Measurements from ENCODE around the gene LUZP2. TPM values are rescaled to one million over a fixed set of nuclear protein-coding genes. Genes with fewer than 3 reads are reported as not detected.
"Not testable (repeated sequence)": the region's sequence is repeated elsewhere in the genome, so short reads cannot be mapped to it uniquely, and the experiment has no call there.

Gene LUZP2
- total RNA-seq, 1 donor from 2014 or later = 0.33 TPM

GRCh38 chr11:24890426-24890825, 393.6 kb downstream of the LUZP2 start:
- H3K4me3 ChIP-seq (ENCODE audit: low read depth, low read length) = no peak overlapping the region
- DNase-seq (ENCODE audit: low read depth) = no peak
- no peaks in the 10 kb centered on the region for H3K36me3 ChIP-seq (ENCODE audit: control insufficient read depth, insufficient read depth, low read length)
- TF ChIP-seq CTCF (IDR thresholded peaks at IDR 0.05; ENCODE audit: insufficient read depth, low read length, poor library complexity, severe bottlenecking) = no peak
- H3K27me3 ChIP-seq (ENCODE audit: control insufficient read depth, insufficient read depth, low read length) = no peaks in the 10 kb centered on the region

- H3K36me3 ChIP-seq (ENCODE audit: control insufficient read depth, insufficient read depth, low read length); DNase-seq (ENCODE audit: low read depth); H3K4me3 ChIP-seq (ENCODE audit: low read depth, low read length); H3K27me3 ChIP-seq (ENCODE audit: control insufficient read depth, insufficient read depth, low read length): not testable (repeated sequence)
Observed at GRCh38 chr11:24891845-24892492, 395.1 kb downstream of the LUZP2 start.

GRCh38 chr11:24896118-24896835, 399.4 kb downstream of the LUZP2 start:
- no peak for TF ChIP-seq CTCF (IDR thresholded peaks at IDR 0.05; ENCODE audit: insufficient read depth, low read length, poor library complexity, severe bottlenecking)
- Histone ChIP-seq H3K4me3 (ENCODE audit: low read depth, low read length) (no peak overlapping the region), H3K27me3 (ENCODE audit: control insufficient read depth, insufficient read depth, low read length) (no peaks in the 10 kb centered on the region), H3K36me3 (ENCODE audit: control insufficient read depth, insufficient read depth, low read length) (no peaks in the 10 kb centered on the region)
- no peak for DNase-seq (ENCODE audit: low read depth)

- DNase-seq (ENCODE audit: low read depth) = no peak
- no peak for TF ChIP-seq CTCF (IDR thresholded peaks at IDR 0.05; ENCODE audit: insufficient read depth, low read length, poor library complexity, severe bottlenecking)
- Histone ChIP-seq H3K4me3 (ENCODE audit: low read depth, low read length) (no peak overlapping the region), H3K27me3 (ENCODE audit: control insufficient read depth, insufficient read depth, low read length) (no peaks in the 10 kb centered on the region), H3K36me3 (ENCODE audit: control insufficient read depth, insufficient read depth, low read length) (no peaks in the 10 kb centered on the region)
Observed at GRCh38 chr11:24900514-24900913, 403.7 kb downstream of the LUZP2 start.

GRCh38 chr11:24900960-24901549, 404.2 kb downstream of the LUZP2 start:
- Histone ChIP-seq H3K4me3 (ENCODE audit: low read depth, low read length) (no peak overlapping the region), H3K27me3 (ENCODE audit: control insufficient read depth, insufficient read depth, low read length) (no peaks in the 10 kb centered on the region)
- TF ChIP-seq CTCF (IDR thresholded peaks at IDR 0.05; ENCODE audit: insufficient read depth, low read length, poor library complexity, severe bottlenecking) = no peak

GRCh38 chr11:24903555-24903954, 406.7 kb downstream of the LUZP2 start:
- no peak for DNase-seq (ENCODE audit: low read depth)
- no peaks in the 10 kb centered on the region for H3K36me3 ChIP-seq (ENCODE audit: control insufficient read depth, insufficient read depth, low read length)
- TF ChIP-seq CTCF (IDR thresholded peaks at IDR 0.05; ENCODE audit: insufficient read depth, low read length, poor library complexity, severe bottlenecking) = no peak
- H3K4me3 ChIP-seq (ENCODE audit: low read depth, low read length) = no peak overlapping the region
- no peaks in the 10 kb centered on the region for H3K27me3 ChIP-seq (ENCODE audit: control insufficient read depth, insufficient read depth, low read length)

More at GRCh38 chr11:24900960-24901549, 404.2 kb downstream of the LUZP2 start:
- no peaks in the 10 kb centered on the region for H3K36me3 ChIP-seq (ENCODE audit: control insufficient read depth, insufficient read depth, low read length)
- DNase-seq (ENCODE audit: low read depth) = no peak

Data from kidney epithelial cell (primary cell).